ENCODE data around the gene DNMT3B.
"Not testable (repeated sequence)": the region's sequence is repeated elsewhere in the genome, so short reads cannot be mapped to it uniquely, and the experiment has no call there.

DNMT3B gene

DNA sequence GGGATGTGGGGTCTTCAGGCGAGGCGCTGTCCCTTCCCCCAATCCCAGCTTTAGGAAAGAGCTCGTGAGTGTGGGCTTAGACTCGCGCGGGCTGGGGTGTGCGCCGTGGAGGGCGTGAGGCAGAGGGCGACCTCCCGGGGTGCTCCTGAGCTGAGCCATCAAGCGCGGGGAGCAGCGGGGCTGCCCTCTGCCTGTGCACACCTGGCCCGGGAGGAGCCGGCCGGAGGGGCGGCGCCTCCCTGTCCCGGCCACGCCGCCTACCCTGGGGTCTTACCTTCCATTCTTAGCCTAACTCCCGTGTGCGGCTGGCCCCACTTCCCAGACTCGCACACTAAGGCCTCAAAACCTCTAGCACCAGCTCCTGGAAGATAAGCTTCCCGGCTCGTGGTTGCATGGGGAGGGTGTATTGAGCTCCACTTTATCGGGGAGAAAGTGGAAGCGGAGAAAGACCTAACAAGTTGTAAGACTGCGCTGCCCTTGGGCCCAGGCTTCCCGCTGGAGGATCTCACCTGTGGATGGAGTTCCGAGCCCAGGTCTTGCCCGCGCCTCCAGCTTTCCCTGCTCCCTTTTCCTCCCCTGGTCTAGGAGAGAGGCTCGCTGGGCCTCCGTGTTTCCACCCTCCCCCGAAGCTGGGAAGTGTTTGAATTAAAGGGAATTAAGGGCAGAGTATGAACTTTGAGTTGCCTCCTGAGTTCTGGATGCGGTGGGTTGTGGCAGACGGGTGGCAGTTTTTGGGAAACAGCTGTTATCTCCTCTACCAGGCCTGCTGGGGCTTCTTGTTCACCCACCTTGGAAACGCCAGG lies 1.2 kb downstream of the DNMT3B start:
- no peak for DNase-seq

GRCh38 chr20:32764005-32764960 lies 2.1 kb downstream of the DNMT3B start:
- DNase-seq, result no peak

DNA sequence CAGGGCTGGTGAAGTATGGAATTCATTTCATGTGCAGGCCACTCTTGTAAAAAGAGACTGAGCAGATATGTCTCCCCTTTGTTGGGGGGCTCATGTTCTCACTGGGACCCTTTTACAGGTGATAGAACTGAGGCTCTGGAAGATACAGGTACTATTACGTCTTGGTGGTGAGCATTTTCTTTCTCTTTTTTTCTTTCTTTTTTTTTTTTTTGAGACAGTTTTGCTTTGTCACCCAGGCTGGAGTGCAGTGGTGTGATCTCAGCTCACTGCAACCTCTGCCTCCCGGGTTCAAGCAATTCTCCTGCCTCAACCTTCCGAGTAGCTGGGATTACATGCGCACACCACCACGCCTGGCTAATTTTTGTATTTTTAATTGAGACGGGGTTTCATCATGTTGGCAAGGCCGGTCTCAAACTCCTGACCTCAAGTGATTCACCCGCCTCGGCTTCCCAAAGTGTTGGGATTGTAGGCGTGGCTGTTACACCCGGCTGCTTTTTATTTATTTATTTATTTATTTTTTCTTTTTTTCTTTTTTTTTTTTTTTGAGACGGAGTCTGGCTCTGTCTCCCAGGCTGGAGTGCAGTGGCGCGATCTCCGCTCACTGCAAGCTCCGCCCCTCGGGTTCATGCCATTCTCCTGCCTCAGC lies 3.2 kb downstream of the DNMT3B start:
- DNase-seq, result not testable (repeated sequence)

DNA sequence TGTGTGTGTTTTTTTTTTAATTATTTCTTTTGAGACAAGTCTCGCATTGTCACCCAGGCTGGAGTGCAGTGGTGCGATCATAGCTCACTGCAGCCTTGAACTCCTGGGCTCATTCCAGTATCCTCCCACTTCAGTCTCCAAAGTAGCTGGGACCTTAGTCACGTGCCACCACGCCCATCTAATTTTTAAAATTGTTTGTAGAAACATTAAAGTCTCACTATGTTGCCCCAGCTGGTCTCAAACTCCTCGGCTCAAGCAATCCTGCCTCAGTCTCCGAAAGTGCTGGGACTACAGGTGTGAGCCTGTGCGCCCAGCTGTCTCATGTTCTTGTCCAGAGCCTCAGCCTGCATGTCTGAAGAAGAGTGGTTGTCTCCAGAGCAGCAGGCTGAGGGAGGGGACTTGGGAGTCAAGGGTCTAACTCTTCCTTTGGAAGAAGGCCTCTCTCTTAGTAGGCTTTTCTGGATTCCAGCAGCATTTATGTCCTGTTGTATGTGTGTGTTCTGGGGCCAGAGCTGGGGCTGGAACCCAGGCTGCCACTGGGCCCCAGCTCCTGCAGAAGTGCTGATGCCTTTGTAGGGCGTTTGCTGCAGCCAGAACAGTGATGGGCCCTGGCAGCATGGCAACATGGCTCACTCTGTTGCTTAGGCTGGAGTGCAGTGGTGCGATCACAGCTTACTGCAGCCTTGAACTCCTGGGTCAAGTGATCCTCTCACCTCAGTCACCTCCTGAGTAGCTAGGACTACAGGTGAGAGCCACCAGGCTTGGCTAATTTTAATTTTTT lies 5.4 kb downstream of the DNMT3B start:
- no peak for DNase-seq

DNA sequence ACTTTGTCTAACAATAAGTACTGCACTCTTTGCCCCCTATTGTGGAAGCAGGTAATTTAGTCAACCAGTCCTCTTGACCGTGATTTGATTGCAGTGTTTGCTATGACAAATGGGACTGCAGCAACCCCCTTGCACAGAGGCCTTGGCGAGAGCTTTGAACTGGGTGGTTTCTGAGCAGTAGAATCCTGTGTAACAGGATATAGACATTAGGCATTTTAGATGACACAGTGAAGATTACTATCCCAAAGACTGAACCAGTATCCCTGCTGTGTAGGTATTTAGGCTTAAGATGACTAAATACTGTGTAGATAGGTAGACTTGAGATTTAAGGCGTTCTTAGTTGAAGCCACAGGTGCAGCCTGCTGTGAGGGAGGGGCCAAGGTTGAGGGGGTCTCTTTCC lies 9.9 kb downstream of the DNMT3B start:
- DNase-seq, result no peak

DNA sequence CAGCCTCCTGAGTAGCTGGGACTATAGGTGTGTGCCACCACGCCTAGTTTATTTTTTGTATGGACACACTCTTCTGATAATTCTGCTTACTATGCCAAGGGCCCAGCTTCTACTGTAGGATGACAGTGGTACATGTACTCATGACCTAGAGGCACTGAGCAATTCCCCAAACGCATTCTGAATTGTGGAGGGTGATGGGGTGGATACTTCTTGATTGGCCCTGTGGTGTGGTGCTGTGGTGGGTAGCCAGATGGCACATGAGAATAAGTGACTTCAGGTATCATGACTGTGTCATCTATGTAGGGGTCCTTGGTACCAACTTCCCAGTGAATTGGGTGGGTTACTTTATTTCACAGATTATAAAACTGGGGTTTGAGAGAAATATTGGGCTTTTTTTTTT lies 11.0 kb downstream of the DNMT3B start:
- DNase-seq, result no peak

DNA sequence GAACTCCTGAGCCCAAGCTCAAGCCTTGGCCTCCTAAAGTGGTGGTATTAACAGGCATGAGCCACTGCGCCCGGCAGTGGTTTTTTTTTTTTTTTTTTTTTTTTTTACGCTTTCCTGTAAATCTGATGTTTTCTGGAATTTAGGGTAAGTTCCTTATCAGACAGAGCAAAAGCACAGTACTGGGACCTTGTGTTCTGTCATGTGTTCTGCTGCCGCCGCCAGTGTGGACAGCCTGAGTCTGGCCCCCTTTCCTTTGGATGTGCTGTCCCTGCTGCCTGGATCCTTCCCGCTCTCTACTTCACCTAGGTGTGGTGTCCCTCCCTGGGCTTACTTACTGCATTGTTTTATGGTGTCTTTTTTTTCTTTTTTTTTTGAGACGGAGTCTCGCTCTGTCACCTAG lies 11.7 kb downstream of the DNMT3B start:
- DNase-seq, result no peak

DNA sequence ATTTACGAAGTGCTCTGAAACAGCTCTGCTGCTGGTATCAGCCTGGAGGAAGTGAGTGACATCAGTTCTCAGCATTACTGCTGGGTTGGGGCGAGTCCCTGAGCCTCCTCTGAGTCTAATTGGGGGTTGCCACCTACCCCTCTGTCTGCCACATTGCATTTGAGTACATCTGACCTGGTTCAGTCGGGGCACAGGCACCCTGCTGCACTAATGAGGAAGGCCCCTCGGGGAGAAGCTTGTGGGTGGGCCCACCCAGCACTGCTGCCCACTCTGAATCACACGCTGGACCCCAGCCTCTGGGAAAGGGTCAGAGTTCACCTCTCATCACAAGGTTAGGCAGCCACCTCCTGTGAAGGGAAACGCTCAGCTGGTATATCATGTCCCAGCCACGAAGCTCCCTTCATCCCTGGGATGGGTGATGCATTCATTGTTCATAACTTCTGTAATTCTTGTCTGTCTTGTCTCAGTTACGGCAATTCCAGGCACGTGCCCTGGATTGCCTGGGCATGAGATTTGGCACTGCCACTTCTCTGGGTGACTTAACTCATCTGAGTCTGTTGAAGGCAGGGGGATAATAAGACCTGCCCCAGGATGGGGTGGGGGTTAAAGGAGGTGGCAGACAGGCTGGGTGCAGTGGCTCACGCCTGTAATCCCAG lies 13.3 kb downstream of the DNMT3B start:
- no peak for DNase-seq

DNA sequence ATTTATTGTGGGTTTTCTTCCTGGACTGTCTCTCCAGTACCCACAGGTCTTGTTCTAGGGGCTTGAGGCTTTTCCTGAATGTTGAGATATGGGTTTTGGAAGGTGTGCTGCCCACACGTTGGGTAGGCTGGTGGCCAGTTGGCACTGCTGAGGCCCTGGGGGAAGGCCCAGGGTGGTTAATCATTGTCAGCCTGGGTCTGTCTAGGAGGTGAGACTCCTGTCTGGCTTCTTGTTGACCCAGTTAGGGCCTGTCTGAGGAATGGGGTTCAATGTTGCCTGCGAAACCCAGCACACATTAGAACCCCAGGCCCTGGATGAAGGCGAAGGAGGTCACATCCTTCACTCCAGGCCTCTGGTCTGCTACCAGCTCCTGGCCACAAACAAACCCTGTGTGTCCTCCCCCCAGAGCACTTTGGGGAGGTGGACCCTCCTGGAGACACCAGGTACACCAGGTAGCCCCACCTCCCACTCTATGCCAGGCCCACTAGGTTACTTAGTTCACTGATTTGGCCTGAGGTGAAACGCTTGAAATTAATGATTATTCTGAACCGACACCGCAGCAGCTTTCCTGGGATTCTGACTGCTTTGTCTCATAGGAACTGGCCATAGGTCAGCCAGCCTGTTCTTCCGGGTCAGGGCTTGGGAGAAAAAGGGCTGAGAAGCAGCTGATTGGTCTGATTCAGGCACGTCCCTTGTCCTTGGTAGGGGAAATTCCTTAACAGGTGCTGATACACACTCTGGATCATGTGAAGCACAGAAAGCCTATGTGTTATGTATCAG lies 15.2 kb downstream of the DNMT3B start:
- no peak for DNase-seq

- DNase-seq, result no peak
Observed at GRCh38 chr20:32779500-32780211, 17.5 kb downstream of the DNMT3B start.

DNA sequence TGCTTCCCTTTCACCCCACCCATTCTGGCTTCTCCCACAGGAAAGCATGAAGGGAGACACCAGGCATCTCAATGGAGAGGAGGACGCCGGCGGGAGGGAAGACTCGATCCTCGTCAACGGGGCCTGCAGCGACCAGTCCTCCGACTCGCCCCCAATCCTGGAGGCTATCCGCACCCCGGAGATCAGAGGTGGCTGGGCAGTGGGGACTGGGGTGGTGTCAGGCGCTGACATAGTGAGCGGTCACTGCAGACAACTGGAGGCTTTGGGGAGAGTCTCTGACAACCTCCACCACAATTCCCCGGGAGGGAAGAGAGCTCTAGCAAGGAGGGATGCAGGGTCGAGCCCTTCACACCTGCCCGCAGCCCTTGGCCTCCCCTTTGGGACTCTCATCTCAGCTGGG lies 18.1 kb downstream of the DNMT3B start:
- DNase-seq, result no peak

- DNase-seq, result no peak
Observed at GRCh38 chr20:32780749-32781655, 18.8 kb downstream of the DNMT3B start.

DNA sequence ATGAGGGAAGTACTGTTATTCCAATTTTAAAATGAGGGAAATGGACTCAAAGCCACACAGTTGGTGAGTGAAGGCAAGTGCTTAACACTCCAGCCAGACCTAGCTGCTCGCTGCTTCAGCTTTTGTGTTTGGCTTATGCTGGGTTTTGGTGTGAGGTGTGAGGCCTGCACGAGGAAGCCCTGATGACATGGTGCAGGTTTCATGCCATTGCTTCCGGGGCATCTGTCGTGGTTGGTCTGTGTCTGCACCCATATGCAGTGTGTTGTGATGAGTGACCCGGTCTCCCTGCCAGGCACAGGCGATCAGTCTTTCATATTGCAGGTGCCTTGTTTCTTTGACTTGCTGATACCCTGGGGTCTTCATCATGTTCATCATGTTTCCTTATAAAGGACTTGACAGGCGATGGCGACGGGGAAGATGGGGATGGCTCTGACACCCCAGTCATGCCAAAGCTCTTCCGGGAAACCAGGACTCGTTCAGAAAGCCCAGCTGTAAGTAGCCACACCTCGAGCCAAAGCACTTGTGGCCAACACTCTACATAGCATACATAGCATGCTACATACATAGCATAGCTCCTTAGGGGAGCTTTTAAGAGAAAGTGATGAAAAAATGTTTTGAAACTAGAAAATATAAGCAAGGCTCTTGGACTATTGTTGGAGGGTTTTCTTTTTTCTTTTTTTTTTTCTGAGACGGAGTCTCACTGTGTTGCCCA lies 22.3 kb downstream of the DNMT3B start:
- no peak for DNase-seq

DNA sequence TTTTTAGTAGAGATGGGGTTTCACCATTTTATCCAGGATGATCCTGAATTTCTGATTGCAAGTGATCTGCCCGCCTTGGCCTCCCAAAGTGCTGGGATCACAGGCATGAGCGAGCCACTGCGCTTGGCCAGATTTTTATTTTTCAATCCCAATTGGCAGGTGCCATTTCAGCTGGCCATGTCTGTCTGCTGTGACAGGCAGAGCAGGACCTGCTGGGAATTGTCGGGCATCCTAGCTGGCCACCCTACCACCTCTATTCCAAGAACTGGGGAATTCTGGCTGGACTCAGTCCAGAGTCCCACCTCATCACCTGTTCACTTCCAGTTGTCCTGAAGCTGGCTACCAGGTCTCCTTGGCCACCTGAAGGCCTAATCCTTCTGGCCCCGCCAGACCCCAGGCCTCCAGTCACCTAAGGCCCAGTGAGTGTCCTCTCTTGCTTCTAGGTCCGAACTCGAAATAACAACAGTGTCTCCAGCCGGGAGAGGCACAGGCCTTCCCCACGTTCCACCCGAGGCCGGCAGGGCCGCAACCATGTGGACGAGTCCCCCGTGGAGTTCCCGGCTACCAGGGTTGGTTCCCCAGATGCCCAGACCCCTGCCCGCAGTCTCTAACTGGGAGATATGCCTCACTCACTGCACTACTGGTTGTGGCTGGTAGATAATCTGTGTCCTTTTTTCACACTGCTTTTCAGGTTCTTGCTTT lies 24.0 kb downstream of the DNMT3B start:
- DNase-seq, result no peak

DNA sequence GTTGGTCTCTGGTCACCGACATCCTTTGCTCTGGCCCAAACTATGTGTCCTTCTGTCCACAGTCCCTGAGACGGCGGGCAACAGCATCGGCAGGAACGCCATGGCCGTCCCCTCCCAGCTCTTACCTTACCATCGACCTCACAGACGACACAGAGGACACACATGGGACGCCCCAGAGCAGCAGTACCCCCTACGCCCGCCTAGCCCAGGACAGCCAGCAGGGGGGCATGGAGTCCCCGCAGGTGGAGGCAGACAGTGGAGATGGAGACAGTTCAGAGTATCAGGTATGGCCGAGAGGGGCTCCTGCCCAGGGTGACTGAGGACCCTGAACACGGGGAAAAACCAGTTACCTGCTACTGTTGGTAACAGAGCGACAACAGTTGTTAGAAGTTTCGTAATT lies 25.0 kb downstream of the DNMT3B start:
- no peak for DNase-seq

DNA sequence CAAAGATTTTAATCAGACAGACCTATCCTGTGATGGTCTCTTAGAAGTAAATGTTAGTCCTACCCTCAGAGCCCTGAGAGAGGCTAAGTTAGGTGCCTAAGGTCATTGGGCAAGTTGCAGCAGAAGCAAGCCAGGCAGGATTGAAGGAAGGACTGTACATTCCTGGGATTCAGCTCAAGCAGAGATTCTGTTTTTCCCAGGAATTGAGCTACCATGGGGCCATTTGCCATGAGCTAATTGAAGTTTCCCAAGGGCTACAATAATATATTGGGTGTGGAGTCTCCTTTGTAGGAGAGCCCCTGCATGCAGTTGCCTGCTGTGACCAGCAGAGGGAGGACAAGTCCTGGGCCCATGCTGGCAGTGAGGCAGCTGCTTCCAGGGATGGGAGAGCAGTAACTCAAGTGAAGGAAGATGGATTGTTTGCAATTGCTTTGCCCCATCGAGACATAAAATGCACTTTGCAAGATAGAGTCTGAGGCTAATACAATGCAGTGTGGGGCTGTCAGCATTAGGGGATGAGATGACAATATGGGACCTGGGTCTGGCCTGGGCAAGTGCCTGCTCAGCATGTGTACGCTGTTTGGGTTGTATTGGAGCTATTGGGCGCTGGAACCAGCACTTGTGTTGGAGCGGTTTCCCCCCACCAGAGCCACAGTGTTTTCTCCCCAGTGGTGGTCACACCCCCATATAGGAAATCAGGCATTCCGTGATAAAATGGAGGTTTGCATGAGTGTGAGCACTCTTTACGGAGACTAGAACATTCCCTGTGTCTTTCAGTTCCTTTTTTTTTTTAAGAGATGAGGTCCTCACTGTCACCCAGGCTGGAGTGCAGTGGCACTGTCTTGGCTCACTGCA lies 27.9 kb downstream of the DNMT3B start:
- DNase-seq, result peak; percentile 76

DNA sequence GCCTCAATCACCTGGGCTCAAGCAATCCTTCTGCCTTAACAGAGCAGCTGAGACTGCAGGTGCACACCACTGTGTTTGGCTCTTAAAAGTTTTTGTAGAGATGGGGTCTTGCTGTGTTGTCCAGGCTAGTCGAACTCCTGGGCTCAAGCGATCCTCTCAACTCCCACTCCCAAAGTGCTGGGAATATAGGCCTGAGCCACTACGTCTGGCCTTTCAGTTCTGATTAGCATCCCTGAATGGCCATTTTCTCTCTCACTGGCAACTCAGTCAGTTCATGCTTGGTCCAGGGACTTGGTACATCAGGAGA lies 28.5 kb downstream of the DNMT3B start:
- no peak for DNase-seq

Data from activated CD4-positive, CD25-positive, alpha-beta regulatory T cell treated with anti-CD3 and anti-CD28 coated beads, Interleukin-2, amount 50 U/mL, for 72 hours (primary cell).